ENCODE results near the gene CXCL12.

The CXCL12 gene

GRCh38 chr10:44399659-44400451, 15.0 kb upstream of the CXCL12 start:
- DNase-seq = no peak

GRCh38 chr10:44398747-44399658, 14.1 kb upstream of the CXCL12 start:
- DNase-seq = no peak

- DNase-seq = no peak
Observed at GRCh38 chr10:44398271-44398670, 13.4 kb upstream of the CXCL12 start.

GRCh38 chr10:44397476-44398225, 12.8 kb upstream of the CXCL12 start:
- DNase-seq = no peak

GRCh38 chr10:44396671-44397191, 11.8 kb upstream of the CXCL12 start:
- DNase-seq = no peak

- DNase-seq = no peak
Observed at GRCh38 chr10:44395902-44396670, 11.2 kb upstream of the CXCL12 start.

- DNase-seq = no peak
Observed at GRCh38 chr10:44395396-44395795, 10.5 kb upstream of the CXCL12 start.

GRCh38 chr10:44394696-44395381, 9.9 kb upstream of the CXCL12 start:
- DNase-seq = no peak

GRCh38 chr10:44393834-44394547, 9.1 kb upstream of the CXCL12 start:
- no peak for DNase-seq

GRCh38 chr10:44393051-44393630, 8.2 kb upstream of the CXCL12 start:
- no peak for DNase-seq

- DNase-seq = no peak
Observed at GRCh38 chr10:44392420-44392819, 7.5 kb upstream of the CXCL12 start.

GRCh38 chr10:44391981-44392380, 7.1 kb upstream of the CXCL12 start:
- DNase-seq = no peak

GRCh38 chr10:44390585-44391072, 5.7 kb upstream of the CXCL12 start:
- no peak for DNase-seq

- no peak for DNase-seq
Observed at GRCh38 chr10:44389556-44389955, 4.7 kb upstream of the CXCL12 start.

- no peak for DNase-seq
Observed at GRCh38 chr10:44389150-44389549, 4.3 kb upstream of the CXCL12 start.

GRCh38 chr10:44388641-44389040, 3.7 kb upstream of the CXCL12 start:
- DNase-seq = no peak

GRCh38 chr10:44387853-44388251, 3.0 kb upstream of the CXCL12 start:
- no peak for DNase-seq

GRCh38 chr10:44386546-44387052, 1.7 kb upstream of the CXCL12 start:
- no peak for DNase-seq

GRCh38 chr10:44385696-44386441, 972 bp upstream of the CXCL12 start:
- DNase-seq = no peak

Data from NCI-H2081 treated with DMSO at 0.1 percent for 48 hours (cell line).